OCI-LY3 (cell line): ENCODE measurements around the gene HAND1.

Source experiments
- EZH2phosphoT487 ChIP-seq: fragments of 200-600 bp; shearing (Covaris generic); IDR thresholded peaks from 2 replicates; pipeline ENCODE4 v1.6.1; 2018; ENCODE audit warnings: antibody characterized with exemption, mixed run types, low read depth
- TF ChIP-seq, protein P1 (sequence below): fragments of 200-600, 300-600 bp; sonication (generic); IDR thresholded peaks from 2 replicates; pipeline ENCODE4 v1.5.1; 2014; ENCODE audit warnings: antibody characterized with exemption, low read length, low read depth

DNA sequence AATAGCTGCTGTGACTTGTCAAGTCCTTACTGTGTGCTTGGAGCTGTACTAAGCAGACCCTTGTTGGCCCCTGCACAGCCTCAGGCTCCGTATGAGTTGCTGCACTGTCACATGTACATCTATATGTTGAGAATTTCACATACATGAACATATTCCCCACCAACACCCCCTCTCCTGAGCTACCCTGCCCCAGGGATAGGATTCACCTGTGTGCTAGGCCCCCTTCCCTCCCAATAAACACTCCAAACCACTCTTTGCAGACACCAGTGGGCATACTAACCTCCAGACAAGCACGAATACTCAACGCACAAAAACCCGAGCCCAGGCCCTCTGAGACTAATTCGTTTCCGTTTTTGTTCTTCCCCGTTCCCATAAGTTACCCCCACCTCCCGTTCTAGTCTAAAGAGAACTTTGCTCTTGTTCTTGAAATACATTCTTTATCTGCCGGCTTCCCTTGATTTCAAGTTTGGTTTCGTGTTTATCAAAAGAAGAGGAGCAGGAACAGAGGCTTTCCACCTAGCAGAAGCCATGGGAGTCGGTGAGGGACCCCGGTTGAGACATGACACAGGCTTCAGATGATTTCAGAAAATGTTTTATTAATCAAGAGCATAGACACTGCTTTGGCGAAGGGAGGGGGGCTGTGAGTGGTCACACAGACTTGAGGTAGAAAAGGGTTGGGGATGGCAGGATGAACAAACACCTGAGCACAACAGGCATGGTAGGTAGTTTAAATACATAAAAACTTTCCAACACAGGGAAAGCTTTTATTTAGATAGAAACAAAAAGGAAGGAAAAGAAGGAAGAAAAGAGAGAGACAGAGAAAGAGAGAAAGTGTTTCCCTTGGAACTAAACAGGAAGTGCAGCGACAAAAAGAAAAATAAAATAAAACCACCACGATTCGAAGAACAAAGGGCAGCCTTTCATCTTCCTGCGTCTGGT, 3.4 kb downstream of the HAND1 start:
- TF ChIP-seq, protein P1, sequence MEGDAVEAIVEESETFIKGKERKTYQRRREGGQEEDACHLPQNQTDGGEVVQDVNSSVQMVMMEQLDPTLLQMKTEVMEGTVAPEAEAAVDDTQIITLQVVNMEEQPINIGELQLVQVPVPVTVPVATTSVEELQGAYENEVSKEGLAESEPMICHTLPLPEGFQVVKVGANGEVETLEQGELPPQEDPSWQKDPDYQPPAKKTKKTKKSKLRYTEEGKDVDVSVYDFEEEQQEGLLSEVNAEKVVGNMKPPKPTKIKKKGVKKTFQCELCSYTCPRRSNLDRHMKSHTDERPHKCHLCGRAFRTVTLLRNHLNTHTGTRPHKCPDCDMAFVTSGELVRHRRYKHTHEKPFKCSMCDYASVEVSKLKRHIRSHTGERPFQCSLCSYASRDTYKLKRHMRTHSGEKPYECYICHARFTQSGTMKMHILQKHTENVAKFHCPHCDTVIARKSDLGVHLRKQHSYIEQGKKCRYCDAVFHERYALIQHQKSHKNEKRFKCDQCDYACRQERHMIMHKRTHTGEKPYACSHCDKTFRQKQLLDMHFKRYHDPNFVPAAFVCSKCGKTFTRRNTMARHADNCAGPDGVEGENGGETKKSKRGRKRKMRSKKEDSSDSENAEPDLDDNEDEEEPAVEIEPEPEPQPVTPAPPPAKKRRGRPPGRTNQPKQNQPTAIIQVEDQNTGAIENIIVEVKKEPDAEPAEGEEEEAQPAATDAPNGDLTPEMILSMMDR: no peak
- no peak for TF ChIP-seq EZH2phosphoT487
